Activated B cell treated with CpG ODN at 0.5 μM for 24 hours (primary cell): ENCODE results near the gene GPD2. TPM values are rescaled to one million over a fixed set of nuclear protein-coding genes. Genes with fewer than 3 reads are reported as not detected.

Source experiments
- ATAC-seq: fragments of 200-7000 bp; cut with Tn5 transposase; one replicate; pipeline ENCODE4 v1.10.0; 2021; ENCODE audit warnings: low read depth, mild to moderate bottlenecking, moderate library complexity
- CTCF ChIA-PET: fragments of 350-600 bp; sonication (Branson Sonifier 250); formaldehyde crosslinking; loops from one replicate; lab custom pipeline; 2021; ENCODE audit warnings: antibody characterized with exemption; lab: Charles Lee
- POLR2A ChIA-PET: fragments of 350-600 bp; sonication (Branson Sonifier 250); formaldehyde crosslinking; loops from one replicate; lab custom pipeline; 2021; ENCODE audit warnings: antibody characterized with exemption; lab: Charles Lee
- DNase-seq: peaks from one replicate; pipeline ENCODE4 v3.0.0; 2022
- H3K27ac Mint-ChIP-seq: one replicate; pipeline ENCODE4 v1.8.0; 2020; ENCODE audit warnings: mixed read lengths
- H3K27me3 Mint-ChIP-seq: one replicate; pipeline ENCODE4 v1.8.0; 2021; ENCODE audit warnings: mixed read lengths
- H3K36me3 Mint-ChIP-seq: one replicate; pipeline ENCODE4 v1.8.0; 2021; ENCODE audit warnings: low read depth, mixed read lengths
- H3K4me1 Mint-ChIP-seq: one replicate; pipeline ENCODE4 v1.8.0; 2021; ENCODE audit warnings: mixed read lengths
- H3K4me3 Mint-ChIP-seq: one replicate; pipeline ENCODE4 v1.8.0; 2020; ENCODE audit warnings: mild to moderate bottlenecking, mixed read lengths
- H3K9me3 Mint-ChIP-seq: one replicate; pipeline ENCODE4 v1.8.0; 2020; ENCODE audit warnings: mixed read lengths
- intact Hi-C: fragments of 100-400 bp; cut with micrococcal nuclease; formaldehyde crosslinking; loops from one replicate; pipeline ENCODE4 v1.15.1; 2024
- total RNA-seq: library from RNA; stranded (reverse); gene quantifications from 2 replicates; pipeline ENCODE4 v1.2.3, GENCODE V29; 2022
- TF ChIP-seq, protein P1 (sequence below): fragments of 200-600 bp; IDR thresholded peaks from one replicate; pipeline ENCODE4 v1.8.0; 2022; ENCODE audit warnings: antibody characterized with exemption, mild to moderate bottlenecking

Gene GPD2
- total RNA-seq, 1 donor from 2014 or later, result 17.8 TPM

DNA sequence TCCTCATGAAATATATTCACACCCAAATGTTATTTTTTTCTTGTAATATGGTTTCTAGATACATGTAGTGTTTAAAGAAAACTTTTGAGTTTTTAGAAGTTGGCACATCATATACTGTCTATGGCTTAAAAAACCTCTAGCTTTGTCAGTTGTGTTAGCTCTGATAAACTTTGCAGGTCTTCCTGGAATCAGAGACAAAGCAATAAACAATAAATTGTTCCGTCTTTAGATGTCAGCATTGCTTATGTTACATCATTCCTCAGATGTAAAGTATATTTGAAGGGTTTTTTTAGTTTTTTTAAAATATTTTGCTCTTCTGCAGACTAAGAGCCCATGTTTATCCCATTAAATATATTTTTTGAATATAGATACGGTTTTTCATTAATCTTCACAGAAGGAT, 145.1 kb downstream of the GPD2 start:
- Mint-ChIP-seq H3K9me3 (no peaks in the 10 kb centered on the region), H3K36me3 (peaks cover 46% of the 10 kb centered on the region), H3K27me3 (no peaks in the 10 kb centered on the region), H3K4me3 (no peak overlapping the region), H3K27ac (no peak overlapping the region), H3K4me1 (no peaks in the 10 kb centered on the region)
- ATAC-seq (no peak), DNase-seq (no peak)
- intact Hi-C loops, result no loop called here
- ChIA-PET POLR2A (no interaction called here), CTCF (no interaction called here)
- TF ChIP-seq, protein P1, sequence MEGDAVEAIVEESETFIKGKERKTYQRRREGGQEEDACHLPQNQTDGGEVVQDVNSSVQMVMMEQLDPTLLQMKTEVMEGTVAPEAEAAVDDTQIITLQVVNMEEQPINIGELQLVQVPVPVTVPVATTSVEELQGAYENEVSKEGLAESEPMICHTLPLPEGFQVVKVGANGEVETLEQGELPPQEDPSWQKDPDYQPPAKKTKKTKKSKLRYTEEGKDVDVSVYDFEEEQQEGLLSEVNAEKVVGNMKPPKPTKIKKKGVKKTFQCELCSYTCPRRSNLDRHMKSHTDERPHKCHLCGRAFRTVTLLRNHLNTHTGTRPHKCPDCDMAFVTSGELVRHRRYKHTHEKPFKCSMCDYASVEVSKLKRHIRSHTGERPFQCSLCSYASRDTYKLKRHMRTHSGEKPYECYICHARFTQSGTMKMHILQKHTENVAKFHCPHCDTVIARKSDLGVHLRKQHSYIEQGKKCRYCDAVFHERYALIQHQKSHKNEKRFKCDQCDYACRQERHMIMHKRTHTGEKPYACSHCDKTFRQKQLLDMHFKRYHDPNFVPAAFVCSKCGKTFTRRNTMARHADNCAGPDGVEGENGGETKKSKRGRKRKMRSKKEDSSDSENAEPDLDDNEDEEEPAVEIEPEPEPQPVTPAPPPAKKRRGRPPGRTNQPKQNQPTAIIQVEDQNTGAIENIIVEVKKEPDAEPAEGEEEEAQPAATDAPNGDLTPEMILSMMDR, result no peak

DNA sequence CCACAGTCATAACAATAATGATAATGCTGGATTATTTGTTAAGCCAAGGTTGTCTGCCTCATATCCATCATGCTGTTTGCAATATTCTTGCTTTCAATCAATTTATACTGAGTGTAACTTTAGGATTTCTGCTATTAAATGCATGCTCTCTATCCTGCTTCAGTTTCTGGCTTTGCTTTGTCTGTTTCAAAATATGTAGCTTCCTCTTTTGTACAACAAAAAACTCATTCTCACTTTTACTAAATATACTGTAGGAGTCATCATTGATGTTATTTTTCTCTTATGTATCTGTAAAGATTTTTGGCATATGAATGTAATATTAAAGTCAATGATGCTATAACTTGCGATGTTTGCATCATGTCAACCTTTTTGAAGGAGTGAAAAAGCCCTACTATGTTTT, 149.3 kb downstream of the GPD2 start:
- H3K4me3 Mint-ChIP-seq, result no peak overlapping the region
- no peaks in the 10 kb centered on the region for H3K9me3 Mint-ChIP-seq
- H3K4me1 Mint-ChIP-seq, result peaks cover 2% of the 10 kb centered on the region
- TF ChIP-seq, protein P1, result no peak
- CTCF ChIA-PET, result interaction anchor here (1.2 kb wide), 1 partner anchor 1208 kb away, joined by 4 read pairs; no protein-coding TSS in a partner anchor
- ATAC-seq (no peak), DNase-seq (no peak)
- peaks cover 24% of the 10 kb centered on the region for H3K36me3 Mint-ChIP-seq
- POLR2A ChIA-PET, result no interaction called here
- intact Hi-C loops, result loop anchor here (5.0 kb wide), 1 partner anchor 1963 kb away; no protein-coding TSS in a partner anchor
- no peak overlapping the region for H3K27ac Mint-ChIP-seq
- H3K27me3 Mint-ChIP-seq, result no peaks in the 10 kb centered on the region

DNA sequence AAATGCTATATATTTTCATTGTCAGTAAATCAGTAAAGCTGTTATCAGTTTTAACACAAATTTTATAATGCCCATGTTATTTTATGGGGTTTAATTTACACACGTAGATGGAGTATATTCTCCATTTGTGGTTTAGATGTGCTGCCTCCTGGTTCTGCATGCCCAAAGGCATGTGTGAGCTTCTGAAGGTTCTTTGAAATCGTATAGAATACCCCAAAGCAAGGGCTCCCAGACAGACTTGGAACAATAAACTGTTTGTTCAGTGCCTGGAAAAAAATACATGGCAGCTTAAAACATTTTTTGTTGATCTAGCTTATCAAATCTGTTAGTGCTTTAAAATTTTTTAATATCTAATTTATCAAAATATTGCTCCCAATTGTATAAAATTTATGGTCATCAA, 150.4 kb downstream of the GPD2 start:
- no peaks in the 10 kb centered on the region for H3K27me3 Mint-ChIP-seq
- ChIA-PET POLR2A (no interaction called here), CTCF (interaction anchor here (4.7 kb wide), 1 partner anchor 252 kb away, joined by 60 read pairs; no protein-coding TSS in a partner anchor)
- peaks cover 2% of the 10 kb centered on the region for H3K4me1 Mint-ChIP-seq
- intact Hi-C loops, result loop anchor here (5.0 kb wide), 1 partner anchor 1964 kb away; no protein-coding TSS in a partner anchor
- no peak overlapping the region for H3K27ac Mint-ChIP-seq
- H3K4me3 Mint-ChIP-seq, result no peak overlapping the region
- H3K36me3 Mint-ChIP-seq, result peaks cover 23% of the 10 kb centered on the region
- no peaks in the 10 kb centered on the region for H3K9me3 Mint-ChIP-seq
- ATAC-seq (no peak), DNase-seq (no peak)
- TF ChIP-seq, protein P1, result no peak

DNA sequence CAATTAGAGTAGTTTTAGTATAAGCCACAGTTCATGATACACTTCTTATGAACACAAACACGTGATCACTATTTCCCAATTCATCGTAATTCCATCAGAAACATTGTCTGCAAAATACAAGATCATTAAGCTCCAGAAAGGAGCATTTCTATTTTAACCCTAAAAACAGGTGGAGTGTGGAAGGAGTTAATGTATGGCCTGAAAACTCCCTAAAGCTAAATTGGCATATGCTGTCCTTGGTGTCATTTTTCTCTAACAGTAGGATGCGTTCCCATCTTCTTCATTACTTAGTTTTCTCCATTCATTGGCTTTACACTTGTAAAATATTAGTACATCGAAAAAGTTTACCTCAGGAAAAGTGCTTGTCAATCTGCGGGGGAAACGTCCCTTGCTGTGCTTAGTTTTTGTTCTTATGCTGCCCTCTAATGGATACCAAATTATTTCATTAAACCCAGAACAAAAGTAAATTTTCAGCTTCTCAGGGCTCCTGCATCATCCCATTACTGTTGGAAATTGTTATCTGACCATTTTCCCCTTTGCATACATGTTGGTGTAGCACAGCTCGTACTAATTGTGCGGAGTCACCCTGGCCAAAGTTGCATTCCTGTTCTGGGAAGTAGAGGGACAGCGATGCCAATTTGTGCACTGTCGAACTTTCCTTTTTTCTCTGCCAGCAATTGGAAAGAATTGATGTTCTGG, 153.4 kb downstream of the GPD2 start:
- Mint-ChIP-seq H3K9me3 (no peaks in the 10 kb centered on the region), H3K27ac (no peak overlapping the region), H3K27me3 (no peaks in the 10 kb centered on the region), H3K4me1 (peaks cover 2% of the 10 kb centered on the region), H3K4me3 (no peak overlapping the region), H3K36me3 (peaks cover 6% of the 10 kb centered on the region)
- DNase-seq, result no peak
- peak; percentile 54 for ATAC-seq
- ChIA-PET POLR2A (interaction anchor here (0.6 to 3.0 kb wide), 3 partner anchors 247 to 479 kb away, joined by 5 to 27 read pairs (median 5); no protein-coding TSS in a partner anchor), CTCF (interaction anchor here (0.6 to 4.7 kb wide), 16 partner anchors 16 to 1220 kb away, joined by 3 to 60 read pairs (median 4); no protein-coding TSS in a partner anchor)
- TF ChIP-seq, protein P1, result no peak
- intact Hi-C loops, result loop anchor here (1.0 to 10.0 kb wide), 9 partner anchors 189 to 1967 kb away; no protein-coding TSS in a partner anchor

DNA sequence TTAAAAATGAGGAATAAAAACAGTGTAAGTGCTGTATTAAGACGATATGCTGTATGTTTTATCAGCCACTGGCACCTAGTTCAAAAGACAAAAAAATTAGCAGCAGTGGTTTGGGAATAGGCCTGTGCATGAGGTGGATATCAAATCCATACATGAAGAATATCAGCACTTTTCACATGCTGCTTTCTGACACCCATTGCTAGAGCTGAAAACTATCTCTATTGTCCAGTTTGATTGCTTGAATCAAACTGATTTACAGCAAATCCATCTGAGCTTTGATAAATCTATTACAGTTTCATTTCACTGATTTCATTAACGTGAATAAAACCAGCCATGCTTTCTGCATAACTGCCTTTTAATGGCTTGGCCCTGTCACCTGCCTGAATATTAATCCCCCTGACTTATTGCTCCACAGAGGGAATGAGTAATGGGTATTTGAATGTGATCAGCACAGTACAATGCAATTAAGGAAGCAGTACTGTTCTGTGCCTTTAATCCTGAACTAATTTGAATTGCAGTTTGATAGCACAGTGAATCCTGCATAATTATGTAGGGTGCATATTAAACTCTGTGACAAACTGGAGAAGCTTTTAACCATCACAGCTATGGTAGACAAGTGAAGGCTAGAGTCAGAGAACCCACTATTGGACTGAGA, 154.0 kb downstream of the GPD2 start:
- POLR2A ChIA-PET, result interaction anchor here (0.6 to 3.0 kb wide), 2 partner anchors 255 to 479 kb away, joined by 5 to 27 read pairs; no protein-coding TSS in a partner anchor

More for the DNA sequence above, 154.0 kb downstream of the GPD2 start:
- TF ChIP-seq, protein P1, result no peak
- H3K4me3 Mint-ChIP-seq, result no peak overlapping the region
- no peaks in the 10 kb centered on the region for H3K27me3 Mint-ChIP-seq
- CTCF ChIA-PET, result interaction anchor here (1.0 to 4.7 kb wide), 14 partner anchors 13 to 1221 kb away, joined by 3 to 60 read pairs (median 4); no protein-coding TSS in a partner anchor
- peaks cover 2% of the 10 kb centered on the region for H3K4me1 Mint-ChIP-seq
- no peak overlapping the region for H3K27ac Mint-ChIP-seq
- intact Hi-C loops, result loop anchor here (2.0 to 10.0 kb wide), 2 partner anchors 479 to 605 kb away; no protein-coding TSS in a partner anchor
- H3K9me3 Mint-ChIP-seq, result no peaks in the 10 kb centered on the region
- ATAC-seq (no peak), DNase-seq (no peak)
- H3K36me3 Mint-ChIP-seq, result peaks cover 2% of the 10 kb centered on the region
